Measurements from ENCODE around the gene KRTAP4-2. TPM values are rescaled to one million over a fixed set of nuclear protein-coding genes. Genes with fewer than 3 reads are reported as not detected.
"Not testable (repeated sequence)": the region's sequence is repeated elsewhere in the genome, so short reads cannot be mapped to it uniquely, and the experiment has no call there.

KRTAP4-2 gene
- not detected for total RNA-seq

DNA sequence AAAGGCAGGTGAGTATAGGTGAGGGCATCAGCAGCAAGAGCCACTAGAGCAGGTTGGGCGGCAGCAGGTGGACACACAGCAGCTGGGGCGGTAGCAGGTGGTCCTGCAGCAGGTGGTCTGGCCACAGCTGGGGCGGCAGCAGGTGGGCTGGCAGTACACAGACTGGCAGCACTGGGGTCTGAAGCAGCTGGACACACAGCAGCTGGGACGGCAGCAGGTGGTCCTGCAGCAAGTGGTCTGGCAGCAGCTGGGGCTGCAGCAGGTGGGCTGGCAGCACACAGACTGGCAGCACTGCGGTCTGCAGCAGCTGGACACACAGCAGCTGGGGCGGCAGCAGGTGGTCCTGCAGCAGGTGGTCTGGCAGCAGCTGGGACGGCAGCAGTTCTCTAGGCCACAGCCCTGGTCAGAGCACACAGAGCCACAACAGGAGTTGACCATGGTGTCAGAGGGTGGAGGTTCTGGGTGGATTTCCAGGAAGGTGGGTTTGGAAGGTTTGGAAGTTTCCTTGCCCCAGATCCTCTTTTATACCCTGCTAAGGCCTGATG, at the start of gene KRTAP4-2:
KRTAP4-2 (minus strand) TSS at position 495 of the 545 bp plus-strand sequence; CDS start at position 438, 57 bp downstream.
- DNase-seq (ENCODE audit: low spot score) (no peak), ATAC-seq (ENCODE audit: low FRiP score) (no peak)
- no peak for TF ChIP-seq CTCF (IDR thresholded peaks at IDR 0.05)

GRCh38 chr17:41226598-41227095, 48.6 kb upstream of the KRTAP4-2 start, which contains the start of gene KRTAP9-2:
Gene KRTAP9-2, plus strand, starts transcription at chr17:41226648. Its CDS starts 7 bp downstream, at chr17:41226655.
- ATAC-seq (ENCODE audit: low FRiP score); DNase-seq (ENCODE audit: low spot score): not testable (repeated sequence)

- no peak for ATAC-seq (ENCODE audit: low FRiP score)
- DNase-seq (ENCODE audit: low spot score) = no peak
- TF ChIP-seq CTCF (IDR thresholded peaks at IDR 0.05) = no peak
Measured at GRCh38 chr17:41226051-41226450, 48.0 kb upstream of the KRTAP4-2 start.

DNA sequence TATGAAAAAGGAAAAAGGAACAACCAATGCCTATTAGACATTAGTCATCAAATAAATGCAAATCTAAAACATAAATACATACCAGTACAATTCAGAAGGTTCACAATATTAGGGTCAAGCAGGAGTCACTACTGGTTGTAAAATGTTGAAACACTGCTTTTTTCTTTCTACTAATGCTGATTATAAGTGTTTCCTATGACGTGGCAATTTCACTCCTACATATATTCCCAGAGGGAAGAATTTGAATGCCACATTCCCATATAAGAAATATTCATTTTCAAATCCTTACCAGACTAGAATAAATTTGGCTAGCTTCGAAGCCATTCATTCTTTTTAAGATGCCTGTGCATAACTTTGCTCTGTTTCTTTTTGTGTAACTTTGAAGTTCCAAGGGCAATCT, 45.8 kb upstream of the KRTAP4-2 start:
- no peak for ATAC-seq (ENCODE audit: low FRiP score)
- no peak for TF ChIP-seq CTCF (IDR thresholded peaks at IDR 0.05)
- no peak for DNase-seq (ENCODE audit: low spot score)

GRCh38 chr17:41215681-41216080, 37.7 kb upstream of the KRTAP4-2 start:
- no peak for DNase-seq (ENCODE audit: low spot score)
- no peak for TF ChIP-seq CTCF (IDR thresholded peaks at IDR 0.05)
- ATAC-seq (ENCODE audit: low FRiP score) = no peak

DNA sequence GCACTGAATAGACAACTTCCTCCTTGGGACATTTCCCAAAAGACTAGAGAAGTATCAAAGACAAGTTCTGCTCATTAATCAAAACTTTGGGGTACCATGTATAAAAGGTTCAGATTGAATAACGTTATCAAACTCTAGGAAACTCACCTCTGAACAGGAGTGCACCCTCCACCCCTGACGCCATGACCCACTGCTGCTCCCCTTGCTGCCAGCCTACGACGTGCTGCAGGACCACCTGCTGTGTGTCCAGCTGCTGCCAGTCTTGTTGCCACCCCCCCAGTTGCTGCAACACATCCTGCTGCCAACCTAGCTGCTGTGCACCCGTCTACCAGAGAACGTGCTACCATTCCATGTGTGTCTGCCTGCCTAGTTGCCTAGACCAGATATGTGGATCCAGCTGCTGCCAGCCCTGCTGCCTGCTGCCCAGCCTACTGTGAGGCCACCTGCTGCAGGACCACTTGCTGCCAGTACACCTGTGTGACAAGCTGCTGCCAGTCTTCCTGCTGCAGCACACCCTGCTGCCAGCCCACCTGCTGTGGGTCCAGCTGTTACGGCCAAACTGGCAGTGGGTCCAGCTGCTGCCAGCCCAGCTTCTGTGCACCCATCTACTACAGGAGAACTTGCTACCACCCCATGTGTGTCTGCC, 34.6 kb upstream of the KRTAP4-2 start:
- DNase-seq (ENCODE audit: low spot score) = no peak
- TF ChIP-seq CTCF (IDR thresholded peaks at IDR 0.05) = no peak
- ATAC-seq (ENCODE audit: low FRiP score) = no peak

GRCh38 chr17:41211845-41212466, 33.9 kb upstream of the KRTAP4-2 start:
- no peak for DNase-seq (ENCODE audit: low spot score)
- no peak for ATAC-seq (ENCODE audit: low FRiP score)
- TF ChIP-seq CTCF (IDR thresholded peaks at IDR 0.05) = no peak
